ENCODE data around the gene GREB1.

Gene GREB1

GRCh38 chr2:11513319-11513718, 20.5 kb upstream of the GREB1 start:
- no peak for DNase-seq

GRCh38 chr2:11514081-11514730, 19.6 kb upstream of the GREB1 start:
- no peak for DNase-seq

GRCh38 chr2:11514904-11515303, 18.9 kb upstream of the GREB1 start:
- no peak for DNase-seq

- DNase-seq: no peak
Measured at GRCh38 chr2:11515490-11515981, 18.3 kb upstream of the GREB1 start.

GRCh38 chr2:11516984-11517648, 16.7 kb upstream of the GREB1 start:
- no peak for DNase-seq

- DNase-seq: no peak
Measured at GRCh38 chr2:11517906-11518305, 15.9 kb upstream of the GREB1 start.

- no peak for DNase-seq
Measured at GRCh38 chr2:11520092-11520693, 13.7 kb upstream of the GREB1 start.

GRCh38 chr2:11521775-11522174, 12.1 kb upstream of the GREB1 start:
- DNase-seq: no peak

GRCh38 chr2:11524470-11524869, 9.4 kb upstream of the GREB1 start:
- DNase-seq: no peak

GRCh38 chr2:11525762-11526161, 8.1 kb upstream of the GREB1 start:
- DNase-seq: no peak

- no peak for DNase-seq
Measured at GRCh38 chr2:11527001-11527400, 6.8 kb upstream of the GREB1 start.

GRCh38 chr2:11528228-11528627, 5.6 kb upstream of the GREB1 start:
- no peak for DNase-seq

- DNase-seq: no peak
Measured at GRCh38 chr2:11530864-11531465, 2.9 kb upstream of the GREB1 start.

GRCh38 chr2:11532416-11533055, 1.3 kb upstream of the GREB1 start:
- no peak for DNase-seq

GRCh38 chr2:11534071-11534745, 363 bp downstream of the GREB1 start:
- DNase-seq: no peak

GRCh38 chr2:11534746-11535484, 1.1 kb downstream of the GREB1 start:
- DNase-seq: no peak

GRCh38 chr2:11535899-11536344, 2.1 kb downstream of the GREB1 start:
- DNase-seq: no peak

- DNase-seq: no peak
Measured at GRCh38 chr2:11537951-11538350, 4.1 kb downstream of the GREB1 start.

GRCh38 chr2:11539317-11540147, 5.7 kb downstream of the GREB1 start:
- no peak for DNase-seq

GRCh38 chr2:11540148-11540995, 6.5 kb downstream of the GREB1 start:
- DNase-seq: no peak

Measured in activated T-cell treated with anti-CD3 and anti-CD28 coated beads, Interleukin-2, amount 50 U/mL, for 1 hour (primary cell).